SK-N-SH (cell line): Measurements from ENCODE around the gene POFUT2. TPM values are rescaled to one million over a fixed set of nuclear protein-coding genes. Genes with fewer than 3 reads are reported as not detected.

Source experiments
- CTCF ChIA-PET: fragments of 300-600, 350-600 bp; formaldehyde crosslinking; extraction: SDS; loops from one replicate; lab custom pipeline; 2021; lab: Yijun Ruan, JAX
- POLR2A ChIA-PET: fragments of 350-600 bp; sonication (Branson Sonifier 250); formaldehyde crosslinking; extraction: SDS; loops from one replicate; lab custom pipeline; 2020; ENCODE audit warnings: antibody characterized with exemption, inconsistent platforms; lab: Yijun Ruan, JAX
- DNase-seq: peaks from one replicate; pipeline ENCODE4 v3.0.0; 2012
- H2AFZ ChIP-seq: fragments of 200-600 bp; sonication (generic); 2 replicates; pipeline ENCODE4 v1.8.1; 2016; ENCODE audit warnings: antibody characterized with exemption, mild to moderate bottlenecking, low read depth
- H3F3A ChIP-seq: fragments of 200-600 bp; sonication (generic); replicated peaks from 2 replicates; pipeline ENCODE3; 2016; ENCODE audit warnings: antibody characterized with exemption, mild to moderate bottlenecking; ENCODE audit not compliant: insufficient read depth
- H3K27ac ChIP-seq, 2 experiments: fragments of 200-500 bp in 1 of 2; fragments of 200-600 bp in 1 of 2; sonication (Bioruptor generic) in 1 of 2; sonication (generic), shearing (Covaris generic) in 1 of 2; 2 replicates each; pipeline versions ENCODE4 v1.5.1 to v1.6.1; 2014 to 2016; ENCODE audit warnings: low read depth in 2 of 2, inconsistent platforms in 1 of 2, low read length in 1 of 2, mild to moderate bottlenecking in 1 of 2, mixed read lengths in 1 of 2
- H3K27me3 ChIP-seq: fragments of 200-600 bp; sonication (generic), shearing (Covaris generic); 2 replicates; pipeline ENCODE4 v1.6.1; 2016; ENCODE audit warnings: mixed run types; ENCODE audit not compliant: insufficient read depth
- H3K36me3 ChIP-seq, 2 experiments: fragments of 200-500 bp in 1 of 2; fragments of 200-600 bp in 1 of 2; sonication (Bioruptor generic) in 1 of 2; sonication (generic) in 1 of 2; replicated peaks in 1 of 2; 2 replicates each; pipeline versions ENCODE3 to v1.5.1; 2014 to 2016; ENCODE audit warnings: low read length in 1 of 2, mild to moderate bottlenecking in 1 of 2; ENCODE audit not compliant: insufficient read depth in 2 of 2, control insufficient read depth in 1 of 2
- H3K4me1 ChIP-seq, 2 experiments: fragments of 200-500 bp in 1 of 2; fragments of 200-600 bp in 1 of 2; sonication (Bioruptor generic) in 1 of 2; sonication (generic), shearing (Covaris generic) in 1 of 2; 2 replicates each; pipeline versions ENCODE4 v1.5.1 to v1.6.1; 2014 to 2016; ENCODE audit warnings: low read depth in 1 of 2, low read length in 1 of 2, mixed run types in 1 of 2; ENCODE audit not compliant: insufficient read depth in 2 of 2, control insufficient read depth in 1 of 2
- H3K4me2 ChIP-seq: fragments of 200-600 bp; sonication (generic), shearing (Covaris generic); 2 replicates; pipeline ENCODE4 v1.6.1; 2017; ENCODE audit warnings: mixed run types
- H3K4me3 ChIP-seq, 2 experiments: fragments of 200-500 bp in 1 of 2; fragments of 200-600 bp in 1 of 2; sonication (Bioruptor generic) in 1 of 2; sonication (generic), shearing (Covaris generic) in 1 of 2; 2 replicates each; pipeline versions ENCODE4 v1.5.1 to v1.8.1; 2014 to 2016; ENCODE audit warnings: low read depth in 2 of 2, inconsistent platforms in 1 of 2, low read length in 1 of 2, mild to moderate bottlenecking in 1 of 2, mixed read lengths in 1 of 2, moderate library complexity in 1 of 2
- H3K79me2 ChIP-seq: fragments of 200-600 bp; sonication (generic); 2 replicates; pipeline ENCODE4 v1.8.1; 2017; ENCODE audit warnings: mild to moderate bottlenecking; ENCODE audit not compliant: insufficient read depth
- H3K9ac ChIP-seq: fragments of 200-600 bp; sonication (generic); 2 replicates; pipeline ENCODE4 v1.6.1; 2017; ENCODE audit warnings: mixed run types
- H3K9me2 ChIP-seq: fragments of 200-600 bp; sonication (generic); 2 replicates; pipeline ENCODE4 v1.6.1; 2017; ENCODE audit warnings: mixed run types
- H3K9me3 ChIP-seq: fragments of 200-600 bp; sonication (generic); 2 replicates; pipeline ENCODE4 v1.6.1; 2017; ENCODE audit warnings: mixed run types, mild to moderate bottlenecking, moderate library complexity
- H4K20me1 ChIP-seq: fragments of 200-600 bp; sonication (generic); 2 replicates; pipeline ENCODE4 v1.6.1; 2017; ENCODE audit warnings: mild to moderate bottlenecking, mixed run types; ENCODE audit not compliant: insufficient read depth
- CHD2 ChIP-seq: fragments of 150-350 bp; IDR thresholded peaks from 2 replicates; pipeline ENCODE4 v1.6.1; 2018; ENCODE audit warnings: low read length; ENCODE audit not compliant: partially characterized antibody
- CTCF ChIP-seq: fragments of 200-600 bp; sonication (generic); IDR thresholded peaks from 2 replicates; pipeline ENCODE4 v1.6.1; 2017; ENCODE audit warnings: antibody characterized with exemption, mild to moderate bottlenecking, moderate library complexity
- ELF1 ChIP-seq: IDR thresholded peaks from 2 replicates; pipeline ENCODE4 v1.4.0; 2012
- EZH2phosphoT487 ChIP-seq: fragments of 200-600 bp; sonication (generic); IDR thresholded peaks from 2 replicates; pipeline ENCODE4 v1.6.1; 2017; ENCODE audit warnings: low read depth, mixed run types, mild to moderate bottlenecking, antibody characterized with exemption, moderate library complexity, borderline replicate concordance
- FOSL2 ChIP-seq: IDR thresholded peaks from 2 replicates; pipeline ENCODE4 v1.4.0; 2012; ENCODE audit warnings: low read depth, mild to moderate bottlenecking, moderate library complexity, borderline replicate concordance
- FOXM1 ChIP-seq: IDR thresholded peaks from 2 replicates; pipeline ENCODE4 v1.4.0; 2012; ENCODE audit warnings: low read depth, mild to moderate bottlenecking
- GABPA ChIP-seq: IDR thresholded peaks from 2 replicates; pipeline ENCODE4 v1.4.0; 2012; ENCODE audit warnings: low read depth, mild to moderate bottlenecking
- MAX ChIP-seq: IDR thresholded peaks from 2 replicates; pipeline ENCODE4 v1.4.0; 2012; ENCODE audit warnings: low read depth
- MEF2A ChIP-seq: IDR thresholded peaks from 2 replicates; pipeline ENCODE4 v1.4.0; 2012; ENCODE audit warnings: low read depth, borderline replicate concordance
- MXI1 ChIP-seq: IDR thresholded peaks from 2 replicates; pipeline ENCODE4 v1.6.1; 2012; ENCODE audit warnings: mild to moderate bottlenecking, low read depth, low read length, improper control_type of control experiment
- NFIC ChIP-seq: IDR thresholded peaks from 2 replicates; pipeline ENCODE4 v1.4.0; 2012; ENCODE audit warnings: borderline replicate concordance
- NRF1 ChIP-seq: IDR thresholded peaks from 2 replicates; pipeline ENCODE4 v1.6.1; 2012; ENCODE audit warnings: low read depth, mild to moderate bottlenecking, low read length
- RAD21 ChIP-seq: IDR thresholded peaks from 2 replicates; pipeline ENCODE4 v1.6.1; 2012; ENCODE audit warnings: mild to moderate bottlenecking, low read length
- RCOR1 ChIP-seq: fragments of 150-350 bp; IDR thresholded peaks from 2 replicates; pipeline ENCODE4 v1.6.1; 2017; ENCODE audit warnings: antibody characterized with exemption, low read length
- RFX5 ChIP-seq: IDR thresholded peaks from 2 replicates; pipeline ENCODE4 v1.6.1; 2012; ENCODE audit warnings: mild to moderate bottlenecking, improper control_type of control experiment, low read length
- RXRA ChIP-seq: IDR thresholded peaks from 2 replicates; pipeline ENCODE4 v1.4.0; 2012; ENCODE audit warnings: low read depth, mild to moderate bottlenecking, borderline replicate concordance
- SMC3 ChIP-seq: IDR thresholded peaks from 2 replicates; pipeline ENCODE4 v1.6.1; 2012; ENCODE audit warnings: low read depth, low read length, improper control_type of control experiment
- TCF12 ChIP-seq: IDR thresholded peaks from 2 replicates; pipeline ENCODE4 v1.4.0; 2012
- TEAD4 ChIP-seq: IDR thresholded peaks from 2 replicates; pipeline ENCODE4 v1.4.0; 2012; ENCODE audit warnings: mild to moderate bottlenecking, borderline replicate concordance; ENCODE audit not compliant: insufficient read depth
- WGBS: methylation state at CpG from one replicate; pipeline ENCODE4 v1.1.6; 2017; ENCODE audit warnings: low lambda C conversion rate; 5-methylcytosine and 5-hydroxymethylcytosine counted together
- polyA plus RNA-seq, 3 experiments: library from polyadenylated mRNA; depleted of rRNA; stranded (reverse); fragments of >200 nt; gene quantifications; 2 replicates each; pipeline ENCODE4 v1.2.3, GENCODE V29; 2012
- TF ChIP-seq, protein P1 (sequence below): IDR thresholded peaks from 2 replicates; pipeline ENCODE4 v1.4.0; 2012; ENCODE audit warnings: low read depth, borderline replicate concordance

POFUT2 gene
- polyA plus RNA-seq, 1 of the 3 experiments (the other 2 are of a cell fraction) = 53.3 TPM

GRCh38 chr21:45243603-45244002, 44.1 kb downstream of the POFUT2 start:
- WGBS = 5% methylated on average over 3 of the region's 3 CpGs
- TF ChIP-seq RXRA = no peak
- TF ChIP-seq NRF1 = no peak
- TF ChIP-seq RFX5 = no peak
- no peak for TF ChIP-seq TEAD4
- no peak for TF ChIP-seq FOSL2
- no peak for TF ChIP-seq MXI1
- TF ChIP-seq RCOR1 = no peak
- TF ChIP-seq GABPA = no peak
- no peak for TF ChIP-seq EZH2phosphoT487
- TF ChIP-seq MAX = no peak
- no peak for TF ChIP-seq FOXM1
- no peak for TF ChIP-seq TCF12
- TF ChIP-seq NFIC = no peak
- H3K9me3 ChIP-seq = peaks cover 11% of the 10 kb centered on the region; the same call in 1 of the 2 replicates
- H2AFZ ChIP-seq = no peak overlapping the region
- H3K79me2 ChIP-seq = no peaks in the 10 kb centered on the region
- no peaks in the 10 kb centered on the region for H3F3A ChIP-seq
- no peak overlapping the region for H3K4me3 ChIP-seq
- no peaks in the 10 kb centered on the region for H3K27me3 ChIP-seq
- H3K27ac ChIP-seq = no peak overlapping the region
- no peak overlapping the region for H3K4me2 ChIP-seq
- H3K9me2 ChIP-seq = no peaks in the 10 kb centered on the region
- peaks cover 0 to 4% of the 10 kb centered on the region in 2 experiments; a peak in 1 of 4 replicates for H3K4me1 ChIP-seq
- CTCF ChIA-PET = no interaction called here
- H4K20me1 ChIP-seq = no peaks in the 10 kb centered on the region
- no peaks in the 10 kb centered on the region for H3K36me3 ChIP-seq
- H3K9ac ChIP-seq = no peak overlapping the region
- POLR2A ChIA-PET = no interaction called here
- no peak for DNase-seq

DNA sequence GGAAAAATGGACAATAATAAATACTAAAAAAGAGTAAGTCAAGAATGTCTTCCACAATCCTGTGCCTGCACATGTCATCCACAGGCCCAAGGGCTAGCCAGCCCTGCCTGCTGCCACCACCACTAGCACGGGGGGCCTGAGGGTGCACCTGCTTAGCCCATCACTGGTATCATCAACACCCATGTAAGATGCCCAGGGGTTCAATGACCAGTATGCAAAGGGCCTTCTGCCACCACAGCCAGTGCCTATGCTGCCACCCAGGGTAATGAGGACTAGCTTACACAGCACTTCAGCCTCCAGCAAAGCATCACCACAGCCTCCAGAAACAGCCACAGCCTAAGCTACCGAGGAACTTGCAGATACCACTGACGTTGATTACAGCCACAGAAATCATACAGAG, 46.3 kb downstream of the POFUT2 start:
- Histone ChIP-seq H3K4me1 (peaks cover 0 to under 1% of the 10 kb centered on the region in 2 experiments; a peak in 1 of 4 replicates), H3K27me3 (no peaks in the 10 kb centered on the region), H3K9ac (no peak overlapping the region), H3K4me2 (no peak overlapping the region), H3K9me3 (peaks cover 11% of the 10 kb centered on the region; the same call in 1 of the 2 replicates), H3K27ac (no peak overlapping the region), H3K4me3 (no peak overlapping the region), H2AFZ (no peak overlapping the region), H3K9me2 (no peaks in the 10 kb centered on the region), H3K79me2 (no peaks in the 10 kb centered on the region), H4K20me1 (no peaks in the 10 kb centered on the region), H3F3A (no peaks in the 10 kb centered on the region), H3K36me3 (no peaks in the 10 kb centered on the region)
- no peak for DNase-seq
- TF ChIP-seq MXI1 (no peak), CTCF (no peak), FOSL2 (no peak), SMC3 (no peak), MEF2A (no peak), ELF1 (no peak), RAD21 (no peak), CHD2 (no peak)
- TF ChIP-seq, protein P1, sequence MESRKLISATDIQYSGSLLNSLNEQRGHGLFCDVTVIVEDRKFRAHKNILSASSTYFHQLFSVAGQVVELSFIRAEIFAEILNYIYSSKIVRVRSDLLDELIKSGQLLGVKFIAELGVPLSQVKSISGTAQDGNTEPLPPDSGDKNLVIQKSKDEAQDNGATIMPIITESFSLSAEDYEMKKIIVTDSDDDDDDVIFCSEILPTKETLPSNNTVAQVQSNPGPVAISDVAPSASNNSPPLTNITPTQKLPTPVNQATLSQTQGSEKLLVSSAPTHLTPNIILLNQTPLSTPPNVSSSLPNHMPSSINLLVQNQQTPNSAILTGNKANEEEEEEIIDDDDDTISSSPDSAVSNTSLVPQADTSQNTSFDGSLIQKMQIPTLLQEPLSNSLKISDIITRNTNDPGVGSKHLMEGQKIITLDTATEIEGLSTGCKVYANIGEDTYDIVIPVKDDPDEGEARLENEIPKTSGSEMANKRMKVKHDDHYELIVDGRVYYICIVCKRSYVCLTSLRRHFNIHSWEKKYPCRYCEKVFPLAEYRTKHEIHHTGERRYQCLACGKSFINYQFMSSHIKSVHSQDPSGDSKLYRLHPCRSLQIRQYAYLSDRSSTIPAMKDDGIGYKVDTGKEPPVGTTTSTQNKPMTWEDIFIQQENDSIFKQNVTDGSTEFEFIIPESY = no peak
- POLR2A ChIA-PET = no interaction called here
- 0% methylated on average over 3 of the region's 3 CpGs for WGBS
- CTCF ChIA-PET = no interaction called here
